Uterus (tissue), 4 donors: ENCODE measurements around the gene SETD3. TPM values are rescaled to one million over a fixed set of nuclear protein-coding genes. Genes with fewer than 3 reads are reported as not detected.

Source experiments
- DNase-seq, 2 donors: peaks; one replicate each; pipeline ENCODE4 v3.0.0-alpha.2; 2019 to 2020
- H3K27ac ChIP-seq, 2 donors: fragments of 200-600 bp; sonication (generic); 1 replicate in 1 of 2; 2 replicates in 1 of 2; pipeline ENCODE4 v1.5.1; 2016 to 2018
- H3K27me3 ChIP-seq, 2 donors: fragments of 200-600 bp; sonication (generic); one replicate each; pipeline ENCODE4 v1.5.1; 2018 to 2019; ENCODE audit warnings: control low read depth in 1 of 2
- H3K36me3 ChIP-seq, 2 donors: fragments of 200-600 bp; sonication (generic); one replicate each; pipeline ENCODE4 v1.5.1; 2019; ENCODE audit warnings: control low read depth in 1 of 2
- H3K4me1 ChIP-seq, 2 donors: fragments of 200-600 bp; sonication (generic); one replicate each; pipeline ENCODE4 v1.5.1; 2018 to 2019; ENCODE audit warnings: control low read depth in 1 of 2
- H3K4me3 ChIP-seq, 2 donors: fragments of 200-600 bp; sonication (generic); 1 replicate in 1 of 2; 2 replicates in 1 of 2; pipeline ENCODE4 v1.5.1; 2018 to 2019; ENCODE audit warnings: mild to moderate bottlenecking in 1 of 2
- H3K9me3 ChIP-seq, 2 donors: fragments of 200-600 bp; sonication (generic); one replicate each; pipeline ENCODE4 v1.5.1; 2019; ENCODE audit warnings: control low read depth in 1 of 2
- CTCF ChIP-seq, 4 experiments: fragments of 200-600 bp in 2 of 4; fragments of 450-650 bp in 2 of 4; sonication (generic) in 2 of 4; IDR thresholded peaks; one replicate each; pipeline ENCODE4 v1.5.1; 2016 to 2019; ENCODE audit warnings: antibody characterized with exemption in 4 of 4, mild to moderate bottlenecking in 2 of 4, moderate library complexity in 1 of 4
- POLR2A ChIP-seq, 2 donors: fragments of 450-650 bp; IDR thresholded peaks; one replicate each; pipeline ENCODE4 v1.6.1; 2016; ENCODE audit warnings: antibody characterized with exemption in 2 of 2, mild to moderate bottlenecking in 1 of 2, moderate library complexity in 1 of 2
- intact Hi-C: fragments of 100-400 bp; cut with DNase I; formaldehyde crosslinking; loops from one replicate; pipeline ENCODE4 v1.15.1; 2023; ENCODE audit warnings: low total_unique reads
- total RNA-seq, 4 donors: library from RNA; depleted of rRNA in 3 of 4; stranded (reverse); fragments of >200 nt in 3 of 4; gene quantifications; one replicate each; pipeline versions ENCODE4 v1.1.0 to v1.2.4, GENCODE V29; 2014 to 2023
- donor health status: DM: yes; HTN: yes; CAD: no.

SETD3 gene
- total RNA-seq, 4 donors from 2014 or later, result 98.1 to 151 (median 121) TPM

GRCh38 chr14:99473458-99473857, 7.2 kb downstream of the SETD3 start:
- Histone ChIP-seq H3K4me3 (no peak overlapping the region), H3K27ac (no peak overlapping the region), H3K27me3 (no peaks in the 10 kb centered on the region), H3K36me3 (no peaks in the 10 kb centered on the region), H3K9me3 (no peaks in the 10 kb centered on the region), H3K4me1 (no peaks in the 10 kb centered on the region)
- intact Hi-C loops, result no loop called here
- no peak for TF ChIP-seq POLR2A (IDR thresholded peaks at IDR 0.05)
- no peak for TF ChIP-seq CTCF (IDR thresholded peaks at IDR 0.05)
- DNase-seq, result no peak

GRCh38 chr14:99472937-99473336, 7.7 kb downstream of the SETD3 start:
- no peak for DNase-seq

GRCh38 chr14:99471731-99472130, 8.9 kb downstream of the SETD3 start:
- no peaks in the 10 kb centered on the region for H3K36me3 ChIP-seq
- H3K9me3 ChIP-seq, result no peaks in the 10 kb centered on the region
- no peak overlapping the region for H3K4me3 ChIP-seq
- H3K27ac ChIP-seq, result no peak overlapping the region
- intact Hi-C loops, result no loop called here
- no peak for TF ChIP-seq CTCF (IDR thresholded peaks at IDR 0.05)
- no peak for TF ChIP-seq POLR2A (IDR thresholded peaks at IDR 0.05)
- no peaks in the 10 kb centered on the region for H3K27me3 ChIP-seq
- H3K4me1 ChIP-seq, result no peaks in the 10 kb centered on the region
- no peak for DNase-seq

More at GRCh38 chr14:99472937-99473336, 7.7 kb downstream of the SETD3 start:
- Histone ChIP-seq H3K27ac (no peak overlapping the region), H3K36me3 (no peaks in the 10 kb centered on the region), H3K4me3 (no peak overlapping the region), H3K4me1 (no peaks in the 10 kb centered on the region), H3K9me3 (no peaks in the 10 kb centered on the region), H3K27me3 (no peaks in the 10 kb centered on the region)
- TF ChIP-seq CTCF (IDR thresholded peaks at IDR 0.05) (no peak), POLR2A (IDR thresholded peaks at IDR 0.05) (no peak)
- intact Hi-C loops, result no loop called here

GRCh38 chr14:99468836-99469592, 11.6 kb downstream of the SETD3 start:
- Histone ChIP-seq H3K27me3 (no peaks in the 10 kb centered on the region), H3K27ac (no peak overlapping the region), H3K4me1 (no peaks in the 10 kb centered on the region), H3K9me3 (no peaks in the 10 kb centered on the region), H3K36me3 (no peaks in the 10 kb centered on the region), H3K4me3 (no peak overlapping the region)
- no peak for DNase-seq
- TF ChIP-seq POLR2A (IDR thresholded peaks at IDR 0.05) (no peak), CTCF (IDR thresholded peaks at IDR 0.05) (no peak)
- intact Hi-C loops, result no loop called here

GRCh38 chr14:99468081-99468480, 12.6 kb downstream of the SETD3 start:
- no peak overlapping the region for H3K4me3 ChIP-seq
- H3K4me1 ChIP-seq, result no peaks in the 10 kb centered on the region
- DNase-seq, result no peak
- no peaks in the 10 kb centered on the region for H3K36me3 ChIP-seq
- H3K27me3 ChIP-seq, result no peaks in the 10 kb centered on the region
- no peaks in the 10 kb centered on the region for H3K9me3 ChIP-seq
- no peak overlapping the region for H3K27ac ChIP-seq
- TF ChIP-seq POLR2A (IDR thresholded peaks at IDR 0.05), result no peak
- TF ChIP-seq CTCF (IDR thresholded peaks at IDR 0.05), result no peak
- intact Hi-C loops, result no loop called here
